Measurements from ENCODE around the gene STYXL1. TPM values are rescaled to one million over a fixed set of nuclear protein-coding genes. Genes with fewer than 3 reads are reported as not detected.

Gene STYXL1
- polyA plus RNA-seq, 4 donors = 35.9 to 54.2 (median 44.4) TPM

- no peak for DNase-seq (ENCODE audit: low read depth in 4 of 4, low spot score in 2 of 4)
Observed at GRCh38 chr7:75962607-75963380, 85.0 kb downstream of the STYXL1 start.

- no peak for DNase-seq (ENCODE audit: low read depth in 4 of 4, low spot score in 2 of 4)
Observed at GRCh38 chr7:75961218-75961617, 86.6 kb downstream of the STYXL1 start.

DNA sequence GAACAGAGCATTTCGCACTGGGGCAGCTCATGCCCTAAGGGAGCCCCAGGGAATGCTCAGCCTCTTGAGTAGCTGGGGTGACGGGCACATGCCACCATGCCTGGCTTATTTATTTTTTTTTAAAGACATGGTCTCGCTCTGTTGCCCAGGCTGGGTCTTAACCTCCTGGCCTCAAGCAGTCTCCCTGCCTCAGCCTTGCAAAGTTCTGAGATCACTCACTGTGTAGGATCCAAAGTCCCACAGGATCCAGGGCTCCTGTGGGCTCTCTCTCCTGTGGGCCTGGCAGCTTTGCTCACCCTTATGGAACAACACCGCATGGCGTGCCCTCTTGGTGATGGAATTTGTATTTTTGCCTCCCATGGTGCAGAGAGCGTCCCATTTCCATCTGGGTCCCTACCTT, 87.4 kb downstream of the STYXL1 start:
- no peak for DNase-seq (ENCODE audit: low read depth in 4 of 4, low spot score in 2 of 4)

- no peak for DNase-seq (ENCODE audit: low read depth in 4 of 4, low spot score in 2 of 4)
Observed at GRCh38 chr7:75958802-75959543, 88.8 kb downstream of the STYXL1 start.

GRCh38 chr7:75957021-75957736, 90.6 kb downstream of the STYXL1 start:
- no peak for DNase-seq (ENCODE audit: low read depth in 4 of 4, low spot score in 2 of 4)

GRCh38 chr7:75955331-75955955, 92.4 kb downstream of the STYXL1 start:
- DNase-seq (ENCODE audit: low read depth in 4 of 4, low spot score in 2 of 4) = no peak

DNA sequence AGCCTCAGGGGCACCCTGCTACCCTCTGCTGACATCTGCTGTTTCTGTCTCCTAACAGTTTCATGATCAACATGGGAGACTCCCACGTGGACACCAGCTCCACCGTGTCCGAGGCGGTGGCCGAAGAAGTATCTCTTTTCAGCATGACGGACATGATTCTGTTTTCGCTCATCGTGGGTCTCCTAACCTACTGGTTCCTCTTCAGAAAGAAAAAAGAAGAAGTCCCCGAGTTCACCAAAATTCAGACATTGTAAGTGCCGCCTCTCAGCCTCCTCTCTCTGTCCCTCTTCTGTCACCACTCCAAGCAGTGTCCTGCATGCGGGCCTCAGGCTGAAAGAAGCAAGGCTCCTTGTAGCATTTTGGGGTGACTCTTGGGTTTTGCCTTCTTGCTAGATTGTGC, 93.9 kb downstream of the STYXL1 start:
- DNase-seq (ENCODE audit: low read depth in 4 of 4, low spot score in 2 of 4) = no peak

- DNase-seq (ENCODE audit: low read depth in 4 of 4, low spot score in 2 of 4) = no peak
Observed at GRCh38 chr7:75953431-75953830, 94.4 kb downstream of the STYXL1 start.

DNA sequence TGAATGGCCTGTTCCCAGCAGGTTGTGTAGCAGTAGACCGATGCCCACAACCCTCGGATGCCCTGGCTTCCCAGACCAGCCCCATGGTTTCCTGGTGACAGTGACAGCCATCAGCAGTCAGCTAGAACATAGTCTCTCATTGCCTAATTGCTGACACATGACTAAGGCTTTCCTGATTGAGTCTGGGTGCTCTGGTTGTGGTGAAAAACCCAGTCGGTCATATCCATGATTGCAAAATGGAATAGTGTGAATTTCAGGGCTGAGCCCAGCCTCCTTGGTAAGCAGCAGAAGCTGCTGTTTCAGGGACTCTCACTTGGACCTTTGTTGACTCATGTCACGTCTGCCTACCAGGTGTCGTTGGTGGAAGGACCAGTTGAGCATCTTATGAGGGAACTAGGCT, 96.3 kb downstream of the STYXL1 start:
- no peak for DNase-seq (ENCODE audit: low read depth in 4 of 4, low spot score in 2 of 4)

GRCh38 chr7:75950111-75950681, 97.6 kb downstream of the STYXL1 start:
- no peak for DNase-seq (ENCODE audit: low read depth in 4 of 4, low spot score in 2 of 4)

- no peak for DNase-seq (ENCODE audit: low read depth in 4 of 4, low spot score in 2 of 4)
Observed at GRCh38 chr7:75948179-75948578, 99.6 kb downstream of the STYXL1 start.

Other genes starting within 250 kb of the STYXL1 start
- gene CCL24, start 234.2 kb downstream of the STYXL1 start, polyA plus RNA-seq (ENCODE audit: insufficient read length in 4 of 4) = 1 to 10 TPM in 1 of 4 donors, not detected in 3; 1.6 TPM
- gene RHBDD2, start 169.0 kb downstream of the STYXL1 start, polyA plus RNA-seq (ENCODE audit: insufficient read length in 4 of 4) = 10 to 100 TPM; 60.6 to 73.9 (median 68.7) TPM
- gene POR, start 132.8 kb downstream of the STYXL1 start, polyA plus RNA-seq (ENCODE audit: insufficient read length in 4 of 4) = 10 to 100 TPM; 55.3 to 75.3 (median 69.5) TPM
- gene TMEM120A, start 53.4 kb downstream of the STYXL1 start, polyA plus RNA-seq (ENCODE audit: insufficient read length in 4 of 4) = 10 to 100 TPM; 54.7 to 63.6 (median 57.4) TPM
- gene MDH2, start 106 bp upstream of the STYXL1 start, polyA plus RNA-seq (ENCODE audit: insufficient read length in 4 of 4) = 100 to 1,000 TPM; 214 to 239 (median 219) TPM
- gene SRRM3, start 153.9 kb upstream of the STYXL1 start, polyA plus RNA-seq (ENCODE audit: insufficient read length in 4 of 4) = 1 to 10 TPM; 1.0 to 2.3 (median 1.7) TPM

All from left renal cortex interstitium (tissue), 4 donors.